ENCODE measurements around the gene ACMSD.
A peak's percentile ranks its signal among the peaks of the same experiment; 100 is the strongest.

DNA sequence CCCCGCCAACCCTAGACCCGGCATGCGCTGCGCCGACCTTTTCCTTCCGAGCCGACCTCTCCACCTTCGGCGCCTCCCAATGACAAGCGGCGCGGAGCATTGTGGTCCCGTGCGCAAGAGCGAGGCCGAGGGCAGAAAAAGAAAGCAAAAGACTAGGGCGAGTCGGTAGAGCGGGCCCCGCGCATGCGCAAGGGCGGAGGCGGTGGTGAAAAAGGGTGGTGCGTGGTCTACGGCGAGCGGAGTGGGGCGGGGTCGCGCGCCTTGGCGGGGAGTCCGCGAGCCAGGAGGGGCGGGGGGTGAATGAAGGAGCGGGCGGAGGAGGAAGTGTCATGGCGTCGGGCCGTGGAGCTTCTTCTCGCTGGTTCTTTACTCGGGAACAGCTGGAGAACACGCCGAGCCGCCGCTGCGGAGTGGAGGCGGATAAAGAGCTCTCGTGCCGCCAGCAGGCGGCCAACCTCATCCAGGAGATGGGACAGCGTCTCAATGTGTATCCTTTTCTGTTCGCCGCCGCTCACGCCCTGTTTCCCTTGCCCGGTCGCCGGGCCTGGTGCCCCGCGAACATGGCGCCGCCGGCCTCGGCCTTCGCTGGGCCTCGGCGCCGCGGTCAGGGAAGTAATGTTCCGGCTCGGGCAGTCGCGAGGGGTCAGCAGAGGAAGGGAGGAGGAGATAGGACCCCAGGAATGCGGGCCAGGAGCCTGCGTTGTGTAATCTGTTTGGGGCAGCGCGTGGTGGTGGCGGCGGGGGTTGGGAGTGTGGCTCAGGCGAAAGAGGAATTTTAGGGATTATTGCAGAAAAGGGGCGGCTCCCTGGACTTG, 80.3 kb downstream of the ACMSD start, which contains the start of gene CCNT2:
- TF ChIP-seq POLR2A (IDR thresholded peaks at IDR 0.05): peak; percentile 55
- TF ChIP-seq, protein P1, sequence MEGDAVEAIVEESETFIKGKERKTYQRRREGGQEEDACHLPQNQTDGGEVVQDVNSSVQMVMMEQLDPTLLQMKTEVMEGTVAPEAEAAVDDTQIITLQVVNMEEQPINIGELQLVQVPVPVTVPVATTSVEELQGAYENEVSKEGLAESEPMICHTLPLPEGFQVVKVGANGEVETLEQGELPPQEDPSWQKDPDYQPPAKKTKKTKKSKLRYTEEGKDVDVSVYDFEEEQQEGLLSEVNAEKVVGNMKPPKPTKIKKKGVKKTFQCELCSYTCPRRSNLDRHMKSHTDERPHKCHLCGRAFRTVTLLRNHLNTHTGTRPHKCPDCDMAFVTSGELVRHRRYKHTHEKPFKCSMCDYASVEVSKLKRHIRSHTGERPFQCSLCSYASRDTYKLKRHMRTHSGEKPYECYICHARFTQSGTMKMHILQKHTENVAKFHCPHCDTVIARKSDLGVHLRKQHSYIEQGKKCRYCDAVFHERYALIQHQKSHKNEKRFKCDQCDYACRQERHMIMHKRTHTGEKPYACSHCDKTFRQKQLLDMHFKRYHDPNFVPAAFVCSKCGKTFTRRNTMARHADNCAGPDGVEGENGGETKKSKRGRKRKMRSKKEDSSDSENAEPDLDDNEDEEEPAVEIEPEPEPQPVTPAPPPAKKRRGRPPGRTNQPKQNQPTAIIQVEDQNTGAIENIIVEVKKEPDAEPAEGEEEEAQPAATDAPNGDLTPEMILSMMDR (IDR thresholded peaks at IDR 0.05): peak in 1 of 4 experiments; percentile 19

All from prostate gland (tissue), 2 donors.